H1 (cell line): ENCODE measurements around the gene SLC7A10. TPM values are rescaled to one million over a fixed set of nuclear protein-coding genes. Genes with fewer than 3 reads are reported as not detected.

Source experiments
- CTCF ChIA-PET: fragments of 300-600 bp; sonication (Branson Sonifier 250); formaldehyde crosslinking; loops from one replicate; lab custom pipeline; 2021; ENCODE audit not compliant: partially characterized antibody; lab: Charles Lee
- POLR2A ChIA-PET: fragments of 300-600 bp; sonication (Branson Sonifier 250); formaldehyde crosslinking; loops from one replicate; lab custom pipeline; 2021; ENCODE audit warnings: inconsistent platforms; ENCODE audit not compliant: partially characterized antibody; lab: Charles Lee
- DNase-seq, 2 experiments: peaks; one replicate each; pipeline versions ENCODE4 v3.0.0 to v3.0.0-alpha.2; 2010 to 2022; ENCODE audit warnings: low spot score in 2 of 2, low read depth in 1 of 2, mixed read lengths in 1 of 2
- FAIRE-seq: peaks from 2 replicates; lab custom pipeline; 2011; peaks lifted over from hg19 to GRCh38; lab: Jason Lieb, UNC
- H2AFZ ChIP-seq: 2 replicates; pipeline ENCODE4 v1.8.1; 2012; ENCODE audit warnings: low read length, inconsistent platforms
- H2AK5ac ChIP-seq: 2 replicates; pipeline ENCODE4 v1.6.1; 2013; ENCODE audit warnings: low read depth, low read length
- H2BK120ac ChIP-seq: replicated peaks from 2 replicates; pipeline ENCODE3; 2013; ENCODE audit warnings: low read depth, low read length, inconsistent platforms
- H2BK12ac ChIP-seq: 2 replicates; pipeline ENCODE4 v1.6.1; 2013; ENCODE audit warnings: low read depth, low read length
- H2BK15ac ChIP-seq: 2 replicates; pipeline ENCODE4 v1.6.1; 2013; ENCODE audit warnings: low read length
- H2BK20ac ChIP-seq: 2 replicates; pipeline ENCODE4 v1.6.1; 2013; ENCODE audit warnings: low read length
- H2BK5ac ChIP-seq: 2 replicates; pipeline ENCODE4 v1.6.1; 2013; ENCODE audit warnings: low read depth, low read length
- H3K14ac ChIP-seq: 2 replicates; pipeline ENCODE4 v1.6.1; 2013; ENCODE audit warnings: inconsistent platforms; ENCODE audit not compliant: insufficient read length
- H3K18ac ChIP-seq: 2 replicates; pipeline ENCODE4 v1.6.1; 2013; ENCODE audit warnings: low read length; ENCODE audit errors: extremely low read depth
- H3K23ac ChIP-seq: 2 replicates; pipeline ENCODE4 v1.6.1; 2013; ENCODE audit warnings: inconsistent platforms; ENCODE audit not compliant: insufficient read length
- H3K23me2 ChIP-seq: 2 replicates; pipeline ENCODE4 v1.6.1; 2013; ENCODE audit warnings: low read depth, low read length
- H3K27ac ChIP-seq: 2 replicates; pipeline ENCODE4 v1.6.1; 2011; ENCODE audit warnings: low read depth, low read length, inconsistent platforms
- H3K27me3 ChIP-seq, 4 experiments: replicated peaks in 1 of 4; 1 replicate in 1 of 4; 2 replicates in 3 of 4; pipeline versions ENCODE4 v1.6.1 to v1.8.1; 2011 to 2013; ENCODE audit warnings: low read length in 3 of 4, mild to moderate bottlenecking in 3 of 4, inconsistent platforms in 2 of 4, mixed read lengths in 2 of 4, moderate library complexity in 1 of 4; ENCODE audit not compliant: control insufficient read depth in 3 of 4, insufficient read depth in 3 of 4; ENCODE audit errors: extremely low read depth in 1 of 4
- H3K36me3 ChIP-seq, 4 experiments: 2 replicates each; pipeline versions ENCODE4 v1.6.1 to v1.8.1; 2011 to 2013; ENCODE audit warnings: mild to moderate bottlenecking in 4 of 4, low read length in 3 of 4, moderate library complexity in 2 of 4, control low read depth in 1 of 4, inconsistent platforms in 1 of 4; ENCODE audit not compliant: insufficient read depth in 4 of 4, control insufficient read depth in 2 of 4
- H3K4ac ChIP-seq: replicated peaks from 2 replicates; pipeline ENCODE3; 2013; ENCODE audit warnings: low read length, low read depth, mixed read lengths, inconsistent platforms; ENCODE audit not compliant: insufficient read length
- H3K4me1 ChIP-seq, 4 experiments: replicated peaks in 1 of 4; 1 replicate in 1 of 4; 2 replicates in 3 of 4; pipeline versions ENCODE4 v1.6.1 to v1.8.1; 2011 to 2013; ENCODE audit warnings: low read length in 3 of 4, inconsistent platforms in 2 of 4, mixed read lengths in 1 of 4; ENCODE audit not compliant: insufficient read depth in 4 of 4, control insufficient read depth in 3 of 4
- H3K4me2 ChIP-seq, 2 experiments: 2 replicates each; pipeline versions ENCODE4 v1.6.1 to v1.8.1; 2011 to 2013; ENCODE audit warnings: low read depth in 2 of 2, low read length in 2 of 2, control low read depth in 1 of 2, inconsistent platforms in 1 of 2, mild to moderate bottlenecking in 1 of 2; ENCODE audit not compliant: insufficient read depth in 1 of 2
- H3K4me3 ChIP-seq, 4 experiments: fragments of 200-600, 300-600 bp in 1 of 4; sonication (generic), shearing (Covaris generic), sonication (Bioruptor Twin) in 1 of 4; 2 replicates each; pipeline versions ENCODE4 v1.5.1 to v1.8.1; 2011 to 2016; ENCODE audit warnings: low read length in 4 of 4, low read depth in 3 of 4, control low read depth in 2 of 4, inconsistent platforms in 2 of 4, mild to moderate bottlenecking in 2 of 4, mixed read lengths in 1 of 4, moderate library complexity in 1 of 4; ENCODE audit not compliant: insufficient read depth in 2 of 4; ENCODE audit errors: extremely low read depth in 1 of 4
- H3K56ac ChIP-seq: replicated peaks from 2 replicates; pipeline ENCODE3; 2013; ENCODE audit warnings: low read depth, mild to moderate bottlenecking, mixed read lengths, low read length, inconsistent platforms; ENCODE audit not compliant: insufficient read length
- H3K79me1 ChIP-seq: 2 replicates; pipeline ENCODE4 v1.6.1; 2013; ENCODE audit warnings: low read depth, low read length, control low read depth
- H3K79me2 ChIP-seq, 2 experiments: 2 replicates each; pipeline versions ENCODE4 v1.6.1 to v1.8.1; 2012 to 2013; ENCODE audit warnings: low read length in 2 of 2, mild to moderate bottlenecking in 2 of 2, inconsistent platforms in 1 of 2; ENCODE audit not compliant: insufficient read depth in 2 of 2, control insufficient read depth in 1 of 2
- H3K9ac ChIP-seq, 4 experiments: replicated peaks in 1 of 4; 1 replicate in 1 of 4; 2 replicates in 3 of 4; pipeline versions ENCODE4 v1.6.1 to v1.8.1; 2011 to 2013; ENCODE audit warnings: low read depth in 3 of 4, low read length in 3 of 4, control low read depth in 2 of 4, mild to moderate bottlenecking in 2 of 4, moderate library complexity in 2 of 4, inconsistent platforms in 1 of 4; ENCODE audit errors: extremely low read depth in 1 of 4
- H3K9me3 ChIP-seq, 2 experiments: 2 replicates each; pipeline versions ENCODE4 v1.6.1 to v1.8.1; 2012 to 2013; ENCODE audit warnings: mild to moderate bottlenecking in 2 of 2, moderate library complexity in 2 of 2, control low read depth in 1 of 2, inconsistent platforms in 1 of 2, low read depth in 1 of 2, low read length in 1 of 2, mixed read lengths in 1 of 2; ENCODE audit not compliant: insufficient read depth in 2 of 2
- H4K20me1 ChIP-seq, 2 experiments: replicated peaks in 1 of 2; 2 replicates each; pipeline versions ENCODE3 to v1.8.1; 2011 to 2013; ENCODE audit warnings: inconsistent platforms in 2 of 2, low read length in 2 of 2, mild to moderate bottlenecking in 1 of 2; ENCODE audit not compliant: insufficient read depth in 2 of 2, control insufficient read depth in 1 of 2
- H4K5ac ChIP-seq: 2 replicates; pipeline ENCODE4 v1.6.1; 2013; ENCODE audit warnings: low read length, low read depth, mixed read lengths, inconsistent platforms; ENCODE audit not compliant: insufficient read length
- H4K8ac ChIP-seq: 2 replicates; pipeline ENCODE4 v1.8.0; 2013; ENCODE audit warnings: mild to moderate bottlenecking, moderate library complexity, low read length, inconsistent platforms; ENCODE audit not compliant: insufficient read depth; ENCODE audit errors: extremely low read depth
- H4K91ac ChIP-seq: replicated peaks from 2 replicates; pipeline ENCODE3; 2013; ENCODE audit warnings: low read length, mixed read lengths, inconsistent platforms; ENCODE audit not compliant: insufficient read length
- GTF2F1 ChIP-seq: IDR thresholded peaks from 2 replicates; pipeline ENCODE4 v1.6.1; 2012; ENCODE audit warnings: low read depth, low read length, improper control_type of control experiment, borderline replicate concordance
- KDM5A ChIP-seq: fragments of 200-600 bp; IDR thresholded peaks from 2 replicates; pipeline ENCODE4 v1.7.1; 2012; ENCODE audit warnings: mild to moderate bottlenecking, low read length, inconsistent platforms, mixed read lengths
- RAD21 ChIP-seq, 2 experiments: IDR thresholded peaks in 1 of 2; conservative IDR thresholded peaks in 1 of 2; 2 replicates each; pipeline ENCODE4 v1.6.1; 2011; ENCODE audit warnings: low read depth in 2 of 2, low read length in 2 of 2, improper control_type of control experiment in 1 of 2, inconsistent platforms in 1 of 2, mild to moderate bottlenecking in 1 of 2, moderate library complexity in 1 of 2
- WGBS, 2 experiments: shearing (Covaris generic) in 1 of 2; methylation state at CpG; one replicate each; pipeline versions ENCODE4 v1.1.6 to v1.1.7; 2013 to 2015; ENCODE audit warnings: low lambda C conversion rate in 2 of 2, mixed read lengths in 2 of 2, inconsistent platforms in 1 of 2, low coverage in 1 of 2, missing lambda C conversion rate in 1 of 2; ENCODE audit not compliant: insufficient replicate concordance in 2 of 2, insufficient coverage in 1 of 2, insufficient read length in 1 of 2; ENCODE audit errors: extremely low coverage in 1 of 2, missing lambda C conversion rate in 1 of 2; 5-methylcytosine and 5-hydroxymethylcytosine counted together
- polyA plus RNA-seq, 7 experiments: library from polyadenylated mRNA; depleted of rRNA in 3 of 7; stranded (reverse) in 5 of 7; unstranded in 2 of 7; fragments of >200 nt in 5 of 7; fragments of 200-250 nt in 2 of 7; gene quantifications; 1 replicate in 5 of 7; 2 replicates in 1 of 7; 4 replicates in 1 of 7; pipeline versions ENCODE4 v1.2.1 to v1.2.3, GENCODE V29; 2011 to 2013; ENCODE audit warnings: missing spikeins in 2 of 7, mixed read lengths in 2 of 7
- total RNA-seq: library from RNA; stranded (reverse); fragmentation: NEBNext Ultra II Directional; extraction: Animal tissue kit (Norgen Biotek cat#: 25700); gene quantifications from 2 replicates; pipeline ENCODE4 v1.2.1, GENCODE V29; 2021

Gene SLC7A10
- total and polyA plus RNA-seq, 2 of the 8 experiments (the other 6 are each of a cell fraction or from before 2014, with no cell fraction given) = 3.7 to 7.1 TPM

GRCh38 chr19:33203529-33203928 is 22.1 kb downstream of the SLC7A10 start:
- H3K79me2 ChIP-seq = no peaks in the 10 kb centered on the region
- 90% methylated on average over 6 of the region's 6 CpGs; no CpG with 5 or more reads in 1 of the 2 experiments for WGBS, 2 experiments
- no peak overlapping the region for H3K4me2 ChIP-seq
- no peak overlapping the region for H2AFZ ChIP-seq
- no peak overlapping the region for H3K23ac ChIP-seq
- H3K9ac ChIP-seq = no peak overlapping the region
- ChIA-PET POLR2A (interaction anchor here (1.2 to 1.4 kb wide), 2 partner anchors 9 to 12 kb away, joined by 3 to 4 read pairs; no protein-coding TSS in a partner anchor), CTCF (interaction anchor here (0.6 to 1.0 kb wide), 5 partner anchors 11 to 25 kb away, joined by 3 to 4 read pairs (median 3); no protein-coding TSS in a partner anchor)
- no peak overlapping the region for H3K18ac ChIP-seq
- no peak overlapping the region for H4K8ac ChIP-seq
- H3K4me1 ChIP-seq = no peaks in the 10 kb centered on the region
- peaks cover 3% of the 10 kb centered on the region; the same call in 1 of the 2 replicates for H3K79me1 ChIP-seq
- no peak overlapping the region for H3K56ac ChIP-seq
- TF ChIP-seq RAD21 (IDR thresholded peaks at IDR 0.05 in 1 of 2, conservative IDR thresholded peaks at IDR 0.05 in 1 of 2; ENCODE audit: low read depth in 2 of 2, low read length in 2 of 2) (no peak), KDM5A (no peak), GTF2F1 (no peak)
- H4K20me1 ChIP-seq = peaks cover 4 to 7% of the 10 kb centered on the region in 2 experiments
- H2BK12ac ChIP-seq = no peak overlapping the region
- H3K14ac ChIP-seq = no peak overlapping the region
- H4K5ac ChIP-seq = no peak overlapping the region
- H3K23me2 ChIP-seq = no peaks in the 10 kb centered on the region
- peaks cover 0 to 28% (median 2%) of the 10 kb centered on the region in 4 experiments; a peak in 4 of 8 replicates for H3K36me3 ChIP-seq
- H3K4ac ChIP-seq = no peak overlapping the region
- no peak overlapping the region for H3K4me3 ChIP-seq
- no peak overlapping the region for H2AK5ac ChIP-seq
- no peak overlapping the region; the same call in 1 of the 2 replicates for H2BK5ac ChIP-seq
- H2BK20ac ChIP-seq = no peak overlapping the region
- H3K9me3 ChIP-seq = no peaks in the 10 kb centered on the region
- DNase-seq (no peak), FAIRE-seq (no peak)
- no peaks in the 10 kb centered on the region for H3K27me3 ChIP-seq
- no peak overlapping the region for H2BK15ac ChIP-seq
- no peak overlapping the region for H2BK120ac ChIP-seq
- H3K27ac ChIP-seq = no peak overlapping the region
- H4K91ac ChIP-seq = no peak overlapping the region
